ENCODE data around the gene PAOX.

Gene PAOX

DNA sequence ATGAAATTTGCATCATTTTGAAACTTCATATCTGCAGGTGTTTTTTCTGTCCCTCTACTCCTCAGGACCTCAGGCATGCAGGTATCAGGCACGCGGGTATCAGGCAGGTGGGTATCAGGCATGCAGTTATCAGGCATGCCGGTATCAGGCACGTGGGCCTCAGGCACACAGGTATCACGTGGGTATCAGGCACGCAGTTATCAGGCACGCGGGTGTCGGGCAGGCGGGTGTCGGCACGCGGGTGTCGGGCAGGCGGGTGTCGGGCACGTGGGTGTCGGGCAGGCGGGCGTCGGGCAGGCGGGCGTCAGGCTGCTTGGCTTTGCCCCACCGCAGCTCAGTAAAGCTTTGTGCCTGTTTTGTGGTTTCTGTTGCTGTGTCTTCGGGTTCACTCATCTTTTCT lies 36.7 kb downstream of the PAOX start:
- no peaks in the 10 kb centered on the region for H3K4me1 ChIP-seq
- TF ChIP-seq, protein P1, sequence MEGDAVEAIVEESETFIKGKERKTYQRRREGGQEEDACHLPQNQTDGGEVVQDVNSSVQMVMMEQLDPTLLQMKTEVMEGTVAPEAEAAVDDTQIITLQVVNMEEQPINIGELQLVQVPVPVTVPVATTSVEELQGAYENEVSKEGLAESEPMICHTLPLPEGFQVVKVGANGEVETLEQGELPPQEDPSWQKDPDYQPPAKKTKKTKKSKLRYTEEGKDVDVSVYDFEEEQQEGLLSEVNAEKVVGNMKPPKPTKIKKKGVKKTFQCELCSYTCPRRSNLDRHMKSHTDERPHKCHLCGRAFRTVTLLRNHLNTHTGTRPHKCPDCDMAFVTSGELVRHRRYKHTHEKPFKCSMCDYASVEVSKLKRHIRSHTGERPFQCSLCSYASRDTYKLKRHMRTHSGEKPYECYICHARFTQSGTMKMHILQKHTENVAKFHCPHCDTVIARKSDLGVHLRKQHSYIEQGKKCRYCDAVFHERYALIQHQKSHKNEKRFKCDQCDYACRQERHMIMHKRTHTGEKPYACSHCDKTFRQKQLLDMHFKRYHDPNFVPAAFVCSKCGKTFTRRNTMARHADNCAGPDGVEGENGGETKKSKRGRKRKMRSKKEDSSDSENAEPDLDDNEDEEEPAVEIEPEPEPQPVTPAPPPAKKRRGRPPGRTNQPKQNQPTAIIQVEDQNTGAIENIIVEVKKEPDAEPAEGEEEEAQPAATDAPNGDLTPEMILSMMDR (IDR thresholded peaks at IDR 0.05; ENCODE audit: low read depth, low read length) = no peak

DNA sequence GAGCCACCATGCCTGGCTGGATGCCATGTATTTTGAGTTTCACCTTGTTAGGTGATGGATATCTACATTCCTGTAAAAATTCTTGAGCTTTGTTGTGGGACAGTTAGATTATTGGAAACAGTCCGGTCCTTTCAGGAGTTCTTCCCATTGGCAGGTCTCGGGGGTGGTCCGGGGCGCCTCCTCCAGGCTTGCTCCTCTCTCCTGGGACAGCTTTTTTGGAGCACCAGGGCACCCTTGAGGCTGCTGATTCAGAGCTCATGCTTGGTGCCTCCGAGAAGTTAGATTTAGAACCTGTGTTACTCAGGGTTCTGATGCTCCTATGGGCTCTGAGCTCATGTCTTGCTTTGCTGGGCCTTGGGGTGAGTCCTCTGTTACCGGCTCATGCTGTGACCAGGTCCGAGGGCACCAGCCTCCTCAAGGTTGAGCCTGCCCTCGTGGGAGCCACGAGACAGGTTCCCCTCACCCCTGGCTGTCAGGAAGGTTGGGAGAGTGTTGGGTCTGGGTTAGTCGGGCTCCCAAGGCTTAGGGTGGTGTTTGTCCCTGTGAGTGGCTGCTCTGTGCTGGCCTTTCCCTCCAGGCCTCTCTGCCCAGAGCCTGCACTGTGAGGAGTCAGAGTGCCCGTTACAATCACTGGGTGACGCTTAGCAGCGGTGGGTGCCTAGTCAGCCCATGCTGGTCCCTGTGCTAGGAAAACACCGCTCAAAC lies 39.4 kb downstream of the PAOX start:
- Histone ChIP-seq H3K4me3 (ENCODE audit: low read depth, low read length) (no peak overlapping the region), H3K36me3 (peaks cover 8% of the 10 kb centered on the region), H3K27me3 (peaks cover 8% of the 10 kb centered on the region), H3K4me1 (no peaks in the 10 kb centered on the region), H3K9me3 (no peaks in the 10 kb centered on the region)
- no peak for DNase-seq
- TF ChIP-seq, protein P1 (IDR thresholded peaks at IDR 0.05; ENCODE audit: low read depth, low read length) = no peak

More for the DNA sequence above, 36.7 kb downstream of the PAOX start:
- no peaks in the 10 kb centered on the region for H3K9me3 ChIP-seq
- DNase-seq = no peak
- H3K4me3 ChIP-seq (ENCODE audit: low read depth, low read length) = no peak overlapping the region
- no peaks in the 10 kb centered on the region for H3K27me3 ChIP-seq
- H3K36me3 ChIP-seq = peaks cover 24% of the 10 kb centered on the region

DNA sequence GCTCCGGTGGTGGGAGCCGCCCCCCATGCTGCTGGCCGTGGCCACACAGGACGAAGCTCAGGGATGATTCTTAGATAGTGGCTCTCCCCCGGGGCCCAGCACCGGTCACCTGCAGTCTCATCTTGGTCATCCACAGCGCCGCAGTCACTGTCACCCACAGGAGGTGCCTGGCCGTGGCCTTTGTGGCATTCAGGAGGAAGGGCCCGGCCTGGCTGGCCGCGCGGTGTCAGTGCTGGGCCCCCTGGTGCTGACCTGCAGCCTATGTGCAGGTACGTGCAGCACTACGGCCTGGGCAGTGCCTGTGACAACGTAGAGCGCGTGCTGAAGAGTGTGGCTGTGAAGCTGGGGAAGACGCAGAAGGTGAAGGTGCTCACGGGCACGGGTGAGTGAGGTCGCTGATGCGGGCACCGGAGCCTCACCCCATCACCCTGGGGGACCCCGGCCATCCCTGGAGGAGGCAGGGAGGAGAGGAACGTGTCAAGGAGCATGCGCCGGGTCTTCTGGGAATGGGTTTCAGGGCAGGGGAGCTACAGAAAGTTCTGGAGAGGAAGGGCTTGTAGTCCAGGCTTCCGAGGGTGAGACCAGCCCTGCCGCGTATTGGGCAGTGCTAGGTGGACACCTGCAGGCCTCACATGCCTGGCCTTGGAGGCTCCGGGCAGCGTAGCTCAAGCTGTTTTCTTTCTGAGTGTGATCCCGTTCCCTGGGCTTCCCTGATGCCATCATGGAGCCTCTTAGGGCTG lies 40.3 kb downstream of the PAOX start:
- Histone ChIP-seq H3K36me3 (peaks cover 7% of the 10 kb centered on the region; the same call in 1 of the 2 replicates), H3K4me3 (ENCODE audit: low read depth, low read length) (no peak overlapping the region), H3K4me1 (no peaks in the 10 kb centered on the region), H3K9me3 (no peaks in the 10 kb centered on the region), H3K27me3 (peaks cover 10% of the 10 kb centered on the region)
- TF ChIP-seq, protein P1 (IDR thresholded peaks at IDR 0.05; ENCODE audit: low read depth, low read length) = no peak
- no peak for DNase-seq

DNA sequence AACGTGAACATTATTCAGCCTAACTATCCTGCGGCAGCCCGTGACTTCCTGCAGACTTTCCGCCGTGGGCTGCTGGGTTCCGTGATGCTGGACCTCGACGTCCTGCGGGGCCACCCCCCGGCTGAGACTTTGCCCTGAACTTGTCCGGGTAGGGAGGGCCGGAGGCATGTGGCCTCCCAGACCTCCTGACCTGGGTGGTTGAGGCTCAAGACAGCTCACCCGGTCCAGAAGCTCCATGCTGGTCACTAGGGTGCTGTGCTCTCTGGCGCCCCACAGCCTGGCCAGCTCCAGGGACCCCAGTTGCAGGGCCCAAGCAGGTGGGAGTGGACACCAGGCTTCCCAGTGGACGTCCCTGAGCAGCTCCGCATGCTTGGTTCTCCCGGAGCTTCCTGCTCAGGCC lies 41.0 kb downstream of the PAOX start:
- TF ChIP-seq, protein P1 (IDR thresholded peaks at IDR 0.05; ENCODE audit: low read depth, low read length) = no peak
- H3K9me3 ChIP-seq = no peaks in the 10 kb centered on the region
- DNase-seq = no peak
- peaks cover 7% of the 10 kb centered on the region; the same call in 1 of the 2 replicates for H3K36me3 ChIP-seq
- no peak overlapping the region for H3K4me3 ChIP-seq (ENCODE audit: low read depth, low read length)
- peaks cover 10% of the 10 kb centered on the region for H3K27me3 ChIP-seq
- no peaks in the 10 kb centered on the region for H3K4me1 ChIP-seq

DNA sequence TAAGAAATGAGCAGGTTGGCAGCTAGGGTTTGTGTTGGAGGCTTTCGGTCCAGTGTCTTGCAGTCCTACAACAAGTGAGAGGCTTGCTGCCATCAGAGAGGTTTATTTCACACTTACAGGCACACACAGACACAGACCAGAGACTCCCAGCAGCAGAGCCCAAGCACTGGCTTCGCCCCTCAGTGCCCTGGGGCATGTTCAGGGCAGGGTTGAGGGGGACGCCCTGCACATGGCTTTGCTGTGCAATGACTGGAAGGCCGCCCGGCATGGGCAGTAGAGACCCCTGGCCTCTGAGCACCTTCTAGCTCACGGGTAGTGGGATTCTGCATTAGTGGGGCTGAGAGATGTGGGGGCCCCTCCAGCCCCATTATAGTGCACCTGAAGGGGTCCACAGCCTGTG lies 41.5 kb downstream of the PAOX start:
- peaks cover 2% of the 10 kb centered on the region; the same call in 1 of the 2 replicates for H3K36me3 ChIP-seq
- peaks cover 10% of the 10 kb centered on the region for H3K27me3 ChIP-seq
- no peak overlapping the region for H3K4me3 ChIP-seq (ENCODE audit: low read depth, low read length)
- TF ChIP-seq, protein P1 (IDR thresholded peaks at IDR 0.05; ENCODE audit: low read depth, low read length) = no peak
- no peaks in the 10 kb centered on the region for H3K4me1 ChIP-seq
- no peak for DNase-seq
- no peaks in the 10 kb centered on the region for H3K9me3 ChIP-seq

Measured in BE2C (cell line).